Endothelial cell of umbilical vein (primary cell): Measurements from ENCODE around the gene FMNL1. TPM values are rescaled to one million over a fixed set of nuclear protein-coding genes. Genes with fewer than 3 reads are reported as not detected.
A peak's percentile ranks its signal among the peaks of the same experiment; 100 is the strongest.

Source experiments
- BruUV-seq: library from RNA; stranded (reverse); fragments of 400-500 nt; replicated peaks from 2 replicates; lab custom pipeline; 2021; lab: Mats Ljungman, UMichigan
- CTCF ChIA-PET: fragments of 300-600, 350-600 bp; sonication (Branson Sonifier 250); formaldehyde crosslinking; loops from one replicate; lab custom pipeline; 2021; ENCODE audit warnings: antibody characterized with exemption, inconsistent platforms; lab: Charles Lee
- POLR2A ChIA-PET: fragments of 300-600, 350-600 bp; sonication (Branson Sonifier 250); formaldehyde crosslinking; loops from one replicate; lab custom pipeline; 2021; ENCODE audit warnings: antibody characterized with exemption, inconsistent platforms; lab: Charles Lee
- DNase-seq: peaks from one replicate; pipeline ENCODE4 v3.0.0-alpha.2; 2011; ENCODE audit warnings: low read depth, low spot score
- FAIRE-seq: peaks from 2 replicates; lab custom pipeline; 2011; peaks lifted over from hg19 to GRCh38; lab: Jason Lieb, UNC
- H2AFZ ChIP-seq: 2 replicates; pipeline ENCODE4 v1.6.0; 2012; ENCODE audit warnings: low read depth, low read length, control low read depth, inconsistent platforms
- H3K27ac ChIP-seq: 2 replicates; pipeline ENCODE4 v1.5.1; 2011; ENCODE audit warnings: low read depth, mild to moderate bottlenecking, control low read depth, low read length, moderate library complexity; ENCODE audit not compliant: insufficient read depth
- H3K27me3 ChIP-seq, 2 experiments: 2 replicates each; pipeline versions ENCODE4 v1.6.0 to v1.6.1; 2011; ENCODE audit warnings: low read length in 2 of 2, mixed read lengths in 1 of 2; ENCODE audit not compliant: control insufficient read depth in 2 of 2, insufficient read depth in 2 of 2
- H3K36me3 ChIP-seq, 2 experiments: 2 replicates in 1 of 2; 3 replicates in 1 of 2; pipeline ENCODE4 v1.5.1; 2011; ENCODE audit warnings: low read length in 2 of 2, mild to moderate bottlenecking in 1 of 2, moderate library complexity in 1 of 2; ENCODE audit not compliant: control insufficient read depth in 2 of 2, insufficient read depth in 2 of 2; ENCODE audit errors: extremely low read depth in 1 of 2
- H3K4me1 ChIP-seq: 3 replicates; pipeline ENCODE4 v1.5.1; 2011; ENCODE audit warnings: mild to moderate bottlenecking, low read length; ENCODE audit not compliant: control insufficient read depth, insufficient read depth; ENCODE audit errors: extremely low read depth
- H3K4me2 ChIP-seq: 2 replicates; pipeline ENCODE4 v1.6.1; 2011; ENCODE audit warnings: low read length, control low read depth, mixed read lengths; ENCODE audit not compliant: insufficient read depth
- H3K4me3 ChIP-seq, 3 experiments: fragments of 200-600 bp in 1 of 3; sonication (generic), shearing (Covaris generic) in 1 of 3; replicated peaks in 1 of 3; 2 replicates each; pipeline ENCODE4 v1.5.1; 2011 to 2016; ENCODE audit warnings: control low read depth in 3 of 3, low read length in 3 of 3, mild to moderate bottlenecking in 2 of 3, inconsistent platforms in 1 of 3, low read depth in 1 of 3, moderate library complexity in 1 of 3; ENCODE audit not compliant: insufficient read depth in 1 of 3
- H3K79me2 ChIP-seq: 2 replicates; pipeline ENCODE4 v1.6.0; 2012; ENCODE audit warnings: low read length, inconsistent platforms; ENCODE audit not compliant: control insufficient read depth, insufficient read depth
- H3K9ac ChIP-seq: replicated peaks from 2 replicates; pipeline ENCODE3; 2011; ENCODE audit warnings: low read length, control low read depth; ENCODE audit not compliant: insufficient read depth; ENCODE audit errors: extremely low read depth
- H3K9me1 ChIP-seq: replicated peaks from 3 replicates; pipeline ENCODE4 v1.6.0; 2011; ENCODE audit warnings: mild to moderate bottlenecking, low read length; ENCODE audit not compliant: control insufficient read depth, insufficient read depth; ENCODE audit errors: extremely low read depth
- H3K9me3 ChIP-seq: replicated peaks from 2 replicates; pipeline ENCODE4 v1.5.1; 2012; ENCODE audit warnings: low read length, inconsistent platforms; ENCODE audit not compliant: control insufficient read depth, insufficient read depth
- H4K20me1 ChIP-seq: replicated peaks from 2 replicates; pipeline ENCODE3; 2011; ENCODE audit warnings: mild to moderate bottlenecking, low read length; ENCODE audit not compliant: control insufficient read depth, insufficient read depth; ENCODE audit errors: extremely low read depth
- EZH2 ChIP-seq: IDR thresholded peaks from 2 replicates; pipeline ENCODE4 v1.6.1; 2012; ENCODE audit warnings: borderline replicate concordance, low read depth, mild to moderate bottlenecking, moderate library complexity, low read length, inconsistent platforms; ENCODE audit not compliant: severe bottlenecking
- FOS ChIP-seq: IDR thresholded peaks from 2 replicates; pipeline ENCODE4 v1.6.1; 2011; ENCODE audit warnings: mild to moderate bottlenecking, low read length, moderate library complexity, borderline replicate concordance; ENCODE audit not compliant: insufficient read depth
- GATA2 ChIP-seq: IDR thresholded peaks from 2 replicates; pipeline ENCODE4 v1.7.0; 2011; ENCODE audit warnings: low read depth, mild to moderate bottlenecking, moderate library complexity, mixed read lengths, low read length; ENCODE audit not compliant: insufficient read length, insufficient read depth
- JUN ChIP-seq: IDR thresholded peaks from 2 replicates; pipeline ENCODE4 v1.6.1; 2011; ENCODE audit warnings: borderline replicate concordance, low read depth; ENCODE audit not compliant: insufficient read length, insufficient read depth
- MAX ChIP-seq: IDR thresholded peaks from 2 replicates; pipeline ENCODE4 v1.6.1; 2011; ENCODE audit not compliant: insufficient read depth, insufficient read length
- MYC ChIP-seq: IDR thresholded peaks from one replicate; pipeline ENCODE4 v1.6.1; 2011; ENCODE audit warnings: mild to moderate bottlenecking, low read depth, low read length
- POLR2A ChIP-seq: IDR thresholded peaks from 2 replicates; pipeline ENCODE4 v1.6.1; 2012; ENCODE audit warnings: low read depth, mild to moderate bottlenecking, control low read depth, low read length
- POLR2AphosphoS5 ChIP-seq: IDR thresholded peaks from 2 replicates; pipeline ENCODE4 v1.6.1; 2012; ENCODE audit warnings: low read depth, mild to moderate bottlenecking, control low read depth, low read length, moderate library complexity; ENCODE audit not compliant: insufficient read depth
- dilution Hi-C: fragments of 300-500 bp; cut with MboI; formaldehyde crosslinking; loops from one replicate; pipeline ENCODE4 v1.15.0; 2019; ENCODE audit warnings: low sequenced_read_pairs; ENCODE audit not compliant: extremely low pct_ligation_motif_present
- intact Hi-C: fragments of 100-400 bp; cut with micrococcal nuclease; formaldehyde crosslinking; loops from one replicate; pipeline ENCODE4 v1.10.0; 2022
- polyA plus RNA-seq, 4 experiments: library from polyadenylated mRNA; depleted of rRNA in 3 of 4; stranded (reverse) in 3 of 4; unstranded in 1 of 4; fragments of >200 nt; gene quantifications; 2 replicates each; pipeline versions ENCODE4 v1.2.1 to v1.2.3, GENCODE V29; 2011 to 2012; ENCODE audit warnings: missing spikeins in 1 of 4
- total RNA-seq: library from RNA; stranded (reverse); gene quantifications from 2 replicates; pipeline ENCODE4 v1.2.3, GENCODE V29; 2021
- TF ChIP-seq, protein P1 (sequence below), 2 donors: IDR thresholded peaks; 1 replicate in 1 of 2; 2 replicates in 1 of 2; pipeline ENCODE4 v1.5.1; 2011; ENCODE audit warnings: low read length in 2 of 2, mild to moderate bottlenecking in 2 of 2, moderate library complexity in 2 of 2, control low read depth in 1 of 2, inconsistent platforms in 1 of 2, low read depth in 1 of 2; ENCODE audit not compliant: insufficient read depth in 1 of 2; ENCODE audit errors: extremely low read depth in 1 of 2

The FMNL1 gene
- total and polyA plus RNA-seq, 2 donors (not counting 3 experiments of a cell fraction or from before 2014, with no cell fraction given): 0.95 to 1.6 TPM

DNA sequence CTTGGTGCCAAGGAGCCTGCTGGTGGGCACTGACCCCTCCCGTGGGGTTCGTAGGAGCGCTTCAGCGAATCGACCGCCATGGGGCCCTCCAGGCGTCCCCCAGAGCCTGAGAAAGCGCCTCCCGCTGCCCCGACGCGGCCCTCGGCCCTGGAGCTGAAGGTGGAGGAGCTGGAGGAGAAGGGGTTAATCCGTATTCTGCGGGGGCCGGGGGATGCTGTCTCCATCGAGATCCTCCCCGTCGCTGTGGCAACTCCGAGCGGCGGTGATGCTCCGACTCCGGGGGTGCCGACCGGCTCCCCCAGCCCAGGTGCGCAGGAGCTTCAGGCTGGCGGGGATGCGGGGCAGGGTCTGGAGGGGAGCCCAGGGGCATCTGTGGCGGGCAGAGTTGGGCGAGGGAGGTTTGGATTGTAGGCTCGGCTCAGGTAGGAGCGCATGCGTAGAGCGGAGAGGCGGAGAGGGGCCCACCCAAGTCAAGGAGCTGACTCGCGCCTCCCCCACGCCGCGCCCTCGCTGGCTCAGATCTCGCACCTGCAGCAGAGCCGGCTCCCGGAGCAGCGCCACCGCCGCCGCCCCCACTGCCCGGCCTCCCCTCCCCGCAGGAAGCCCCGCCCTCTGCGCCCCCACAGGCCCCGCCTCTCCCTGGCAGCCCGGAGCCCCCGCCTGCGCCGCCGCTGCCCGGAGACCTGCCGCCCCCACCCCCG, 19.8 kb downstream of the FMNL1 start:
- DNase-seq (no peak), FAIRE-seq (no peak)
- H3K4me1 ChIP-seq: peaks cover 3% of the 10 kb centered on the region
- no peak for TF ChIP-seq POLR2A
- TF ChIP-seq EZH2: peak; percentile 90
- peak overlapping the region; percentile 40 for H3K4me2 ChIP-seq
- dilution Hi-C loops (no loop called here), intact Hi-C loops (no loop called here)
- ChIA-PET CTCF (interaction anchor here (0.6 to 2.2 kb wide), 3 partner anchors 23 to 144 kb away, joined by 3 to 7 read pairs (median 3); partner anchors contain the start of gene ACBD4), POLR2A (no interaction called here)
- no peaks in the 10 kb centered on the region for H3K9me3 ChIP-seq
- H4K20me1 ChIP-seq: no peaks in the 10 kb centered on the region
- H3K27ac ChIP-seq: no peak overlapping the region
- H3K4me3 ChIP-seq: peak overlapping the region in 1 of 3 experiments; percentile 32
- H3K9me1 ChIP-seq: no peaks in the 10 kb centered on the region
- no peak overlapping the region for H3K9ac ChIP-seq
- BruUV-seq: no TSS peak
- H3K27me3 ChIP-seq: peaks cover 12 to 14% of the 10 kb centered on the region in 2 experiments
- no peak overlapping the region for H2AFZ ChIP-seq
- H3K36me3 ChIP-seq: no peaks in the 10 kb centered on the region
- no peaks in the 10 kb centered on the region for H3K79me2 ChIP-seq

- no peak overlapping the region for H3K4me3 ChIP-seq
- dilution Hi-C loops: no loop called here
- CTCF ChIA-PET: interaction anchor here (0.6 to 2.2 kb wide), 4 partner anchors 11 to 143 kb away, joined by 3 to 7 read pairs (median 3); partner anchors contain the start of gene ACBD4
These were observed 20.3 kb downstream of the FMNL1 start for GRCh38 chr17:45242029-45242414.

More at GRCh38 chr17:45242029-45242414, 20.3 kb downstream of the FMNL1 start:
- Histone ChIP-seq H3K9me3 (no peaks in the 10 kb centered on the region), H3K27ac (no peak overlapping the region), H3K79me2 (no peaks in the 10 kb centered on the region), H3K36me3 (no peaks in the 10 kb centered on the region), H2AFZ (no peak overlapping the region), H3K27me3 (peaks cover 12 to 14% of the 10 kb centered on the region in 2 experiments), H4K20me1 (no peaks in the 10 kb centered on the region), H3K9me1 (no peaks in the 10 kb centered on the region), H3K4me2 (no peak overlapping the region), H3K9ac (no peak overlapping the region), H3K4me1 (peaks cover 8% of the 10 kb centered on the region)
- BruUV-seq: no TSS peak
- intact Hi-C loops: no loop called here
- no peak for DNase-seq
- FAIRE-seq: no peak
- POLR2A ChIA-PET: no interaction called here
- TF ChIP-seq MAX: no peak
- no peak for TF ChIP-seq POLR2A
- TF ChIP-seq, protein P1, sequence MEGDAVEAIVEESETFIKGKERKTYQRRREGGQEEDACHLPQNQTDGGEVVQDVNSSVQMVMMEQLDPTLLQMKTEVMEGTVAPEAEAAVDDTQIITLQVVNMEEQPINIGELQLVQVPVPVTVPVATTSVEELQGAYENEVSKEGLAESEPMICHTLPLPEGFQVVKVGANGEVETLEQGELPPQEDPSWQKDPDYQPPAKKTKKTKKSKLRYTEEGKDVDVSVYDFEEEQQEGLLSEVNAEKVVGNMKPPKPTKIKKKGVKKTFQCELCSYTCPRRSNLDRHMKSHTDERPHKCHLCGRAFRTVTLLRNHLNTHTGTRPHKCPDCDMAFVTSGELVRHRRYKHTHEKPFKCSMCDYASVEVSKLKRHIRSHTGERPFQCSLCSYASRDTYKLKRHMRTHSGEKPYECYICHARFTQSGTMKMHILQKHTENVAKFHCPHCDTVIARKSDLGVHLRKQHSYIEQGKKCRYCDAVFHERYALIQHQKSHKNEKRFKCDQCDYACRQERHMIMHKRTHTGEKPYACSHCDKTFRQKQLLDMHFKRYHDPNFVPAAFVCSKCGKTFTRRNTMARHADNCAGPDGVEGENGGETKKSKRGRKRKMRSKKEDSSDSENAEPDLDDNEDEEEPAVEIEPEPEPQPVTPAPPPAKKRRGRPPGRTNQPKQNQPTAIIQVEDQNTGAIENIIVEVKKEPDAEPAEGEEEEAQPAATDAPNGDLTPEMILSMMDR (IDR thresholded peaks at IDR 0.05; ENCODE audit: extremely low read depth in 1 of 2, insufficient read depth in 1 of 2, low read depth in 1 of 2, low read length in 2 of 2): no peak
- TF ChIP-seq EZH2: no peak
- no peak for TF ChIP-seq POLR2AphosphoS5
- TF ChIP-seq MYC: no peak
- TF ChIP-seq GATA2: no peak
- TF ChIP-seq JUN: no peak
- TF ChIP-seq FOS: no peak
